GM12865 (cell line): ENCODE measurements around the gene DENND1A.

Experiments used
- DNase-seq: peaks from one replicate; pipeline ENCODE4 v3.0.0; 2010; ENCODE audit warnings: low read depth
- H3K4me3 ChIP-seq: 2 replicates; pipeline ENCODE4 v1.5.1; 2011; ENCODE audit warnings: mild to moderate bottlenecking, low read depth, low read length, control low read depth
- CTCF ChIP-seq: IDR thresholded peaks from 2 replicates; pipeline ENCODE4 v1.5.1; 2011; ENCODE audit warnings: low read length, control low read depth, low read depth, inconsistent platforms; ENCODE audit not compliant: insufficient read depth; ENCODE audit errors: missing control alignments

DENND1A gene

GRCh38 chr9:123789554-123790292 lies 140.2 kb downstream of the DENND1A start:
- no peak for DNase-seq
- no peak overlapping the region for H3K4me3 ChIP-seq
- TF ChIP-seq CTCF: no peak

DNA sequence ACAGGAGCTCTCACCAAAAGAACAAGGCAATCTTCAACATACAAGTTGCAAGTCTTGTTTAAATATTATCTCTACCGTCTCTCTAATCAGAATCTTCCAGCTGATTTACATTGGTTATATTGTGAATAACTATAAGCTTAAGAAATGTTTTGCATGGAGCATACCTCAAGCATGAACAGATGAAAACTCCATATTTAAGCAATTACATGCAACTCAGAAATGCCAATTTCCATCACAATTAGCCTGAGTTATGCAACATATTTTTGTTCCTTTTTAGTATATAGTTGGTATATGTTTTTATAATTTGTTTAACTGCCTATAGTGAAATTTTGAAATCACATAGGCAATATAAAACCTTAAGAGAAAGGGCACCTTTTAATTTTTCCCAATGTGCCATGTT lies 142.5 kb downstream of the DENND1A start:
- DNase-seq: no peak
- no peak overlapping the region for H3K4me3 ChIP-seq

DNA sequence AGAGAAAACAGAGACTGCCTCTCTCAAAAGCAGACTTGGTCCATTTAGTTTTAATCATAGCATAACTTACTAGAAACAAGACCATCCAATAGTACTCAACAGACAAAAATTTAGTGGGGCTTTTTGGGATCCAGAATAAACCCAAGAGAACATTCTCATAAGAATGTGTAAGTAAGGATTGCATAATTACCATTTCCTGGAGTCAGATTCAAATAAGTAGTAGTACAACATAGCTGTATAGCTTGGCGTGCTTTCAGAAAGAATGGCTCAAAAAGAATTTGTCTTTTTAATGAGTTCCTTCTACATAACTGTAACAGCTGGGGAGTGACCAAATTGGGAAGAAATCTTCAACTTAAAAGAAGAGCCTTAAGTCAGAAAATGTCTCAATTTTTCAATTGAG lies 145.4 kb downstream of the DENND1A start:
- no peak for DNase-seq
- no peak overlapping the region for H3K4me3 ChIP-seq
- no peak for TF ChIP-seq CTCF

More for the DNA sequence above, 142.5 kb downstream of the DENND1A start:
- no peak for TF ChIP-seq CTCF

DNA sequence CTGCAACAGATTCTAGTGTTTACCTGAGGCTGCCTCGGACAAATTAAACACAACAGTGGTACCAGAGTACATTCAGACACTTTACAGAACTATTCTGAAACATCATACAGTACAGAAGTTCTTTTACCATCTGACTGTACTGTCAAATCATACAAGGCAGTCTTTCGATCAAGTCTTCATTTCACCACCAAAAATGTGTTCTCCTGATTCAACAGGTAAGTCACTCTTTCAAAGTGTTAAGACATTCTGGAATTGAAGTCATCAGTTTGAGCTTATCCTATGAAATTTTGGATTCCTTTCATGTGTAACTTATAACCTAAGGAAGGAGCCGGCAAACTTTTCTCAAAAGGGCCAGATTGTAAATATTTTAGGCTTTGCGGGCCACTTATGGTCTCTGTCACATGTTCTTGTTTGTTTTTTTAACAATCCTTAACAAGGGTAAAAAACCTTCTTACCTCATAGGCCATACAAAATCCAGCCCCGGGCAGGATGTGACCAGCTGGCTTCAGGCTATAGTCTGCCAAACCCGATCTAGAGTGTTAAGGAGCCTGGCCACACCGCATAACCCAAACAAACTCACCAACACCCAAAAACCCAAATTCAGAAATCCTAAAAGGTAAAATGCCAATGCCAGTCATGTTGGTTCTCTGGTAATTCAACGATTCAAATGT lies 151.6 kb downstream of the DENND1A start:
- no peak for TF ChIP-seq CTCF
- no peak for DNase-seq
- no peak overlapping the region for H3K4me3 ChIP-seq

GRCh38 chr9:123776708-123777537 lies 153.0 kb downstream of the DENND1A start:
- no peak overlapping the region for H3K4me3 ChIP-seq

More at GRCh38 chr9:123776708-123777537, 153.0 kb downstream of the DENND1A start:
- TF ChIP-seq CTCF: no peak
- no peak for DNase-seq
